GM19372 (cell line): ENCODE results near the gene RXRB.

Experiments
- ATAC-seq: cut with Tn5 transposase; IDR thresholded peaks from one replicate; pipeline ENCODE4 v1.9.1; 2021; ENCODE audit warnings: mild to moderate bottlenecking, low read depth, moderate library complexity; ENCODE audit not compliant: unreplicated experiment

The RXRB gene

DNA sequence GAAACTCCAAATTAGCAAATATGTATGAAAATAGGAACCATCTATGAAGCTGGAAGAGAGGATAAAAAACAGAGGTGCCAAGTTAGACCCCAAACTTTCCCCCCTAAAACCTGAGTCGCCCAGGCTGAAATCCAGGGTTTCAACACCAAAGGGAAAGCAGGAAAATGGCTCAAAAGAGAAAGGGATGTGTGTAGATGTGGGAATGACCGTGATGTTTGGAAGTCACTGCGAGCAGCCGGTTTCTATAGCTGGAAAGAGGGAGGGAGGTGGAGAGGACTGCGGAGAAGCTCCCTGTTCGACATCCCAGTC is 12.3 kb upstream of the RXRB start:
- no peak for ATAC-seq

DNA sequence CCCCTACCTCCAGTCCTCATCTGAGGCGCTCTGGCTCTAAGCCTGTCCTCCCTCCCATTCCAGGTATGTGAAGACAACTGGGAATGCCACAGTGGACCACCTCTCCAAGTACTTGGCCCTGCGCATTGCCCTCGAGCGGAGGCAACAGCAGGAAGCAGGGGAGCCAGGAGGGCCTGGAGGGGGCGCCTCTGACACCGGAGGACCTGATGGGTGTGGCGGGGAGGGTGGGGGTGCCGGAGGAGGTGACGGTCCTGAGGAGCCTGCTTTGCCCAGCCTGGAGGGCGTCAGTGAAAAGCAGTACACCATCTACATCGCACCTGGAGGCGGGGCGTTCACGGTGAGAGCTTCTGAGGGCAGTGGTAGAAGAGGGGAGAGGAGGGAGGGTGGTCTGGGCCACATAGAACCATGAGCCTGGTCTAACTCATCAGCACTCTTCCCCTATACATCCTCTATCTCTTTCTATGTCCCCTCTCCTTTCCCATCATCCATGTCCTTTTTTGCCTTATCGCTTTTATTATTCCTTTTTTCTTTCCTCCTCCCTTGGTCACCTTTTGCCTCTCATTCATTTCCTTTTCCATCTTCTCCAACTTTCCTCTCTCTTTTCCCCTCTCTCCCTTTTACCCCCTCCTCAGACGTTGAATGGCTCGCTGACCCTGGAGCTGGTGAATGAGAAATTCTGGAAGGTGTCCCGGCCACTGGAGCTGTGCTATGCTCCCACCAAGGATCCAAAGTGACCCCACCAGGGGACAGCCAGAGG is 11.4 kb upstream of the RXRB start:
- ATAC-seq: no peak

DNA sequence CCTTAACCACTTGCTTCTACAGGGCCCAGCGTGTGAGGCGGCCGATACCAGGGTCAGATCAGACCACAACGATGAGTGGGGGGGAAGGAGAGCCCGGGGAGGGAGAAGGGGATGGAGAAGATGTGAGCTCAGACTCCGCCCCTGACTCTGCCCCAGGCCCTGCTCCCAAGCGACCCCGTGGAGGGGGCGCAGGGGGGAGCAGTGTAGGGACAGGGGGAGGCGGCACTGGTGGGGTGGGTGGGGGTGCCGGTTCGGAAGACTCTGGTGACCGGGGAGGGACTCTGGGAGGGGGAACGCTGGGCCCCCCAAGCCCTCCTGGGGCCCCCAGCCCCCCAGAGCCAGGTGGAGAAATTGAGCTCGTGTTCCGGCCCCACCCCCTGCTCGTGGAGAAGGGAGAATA is 10.7 kb upstream of the RXRB start:
- no peak for ATAC-seq

GRCh38 chr6:33209856-33210255 is 9.4 kb upstream of the RXRB start:
- no peak for ATAC-seq

GRCh38 chr6:33208091-33208967 is 7.9 kb upstream of the RXRB start, which contains the start of gene RING1:
Gene RING1 (plus strand): TSS chr6:33208500. CDS start chr6:33208823, 323 bp downstream.
- peak; percentile 61 for ATAC-seq

DNA sequence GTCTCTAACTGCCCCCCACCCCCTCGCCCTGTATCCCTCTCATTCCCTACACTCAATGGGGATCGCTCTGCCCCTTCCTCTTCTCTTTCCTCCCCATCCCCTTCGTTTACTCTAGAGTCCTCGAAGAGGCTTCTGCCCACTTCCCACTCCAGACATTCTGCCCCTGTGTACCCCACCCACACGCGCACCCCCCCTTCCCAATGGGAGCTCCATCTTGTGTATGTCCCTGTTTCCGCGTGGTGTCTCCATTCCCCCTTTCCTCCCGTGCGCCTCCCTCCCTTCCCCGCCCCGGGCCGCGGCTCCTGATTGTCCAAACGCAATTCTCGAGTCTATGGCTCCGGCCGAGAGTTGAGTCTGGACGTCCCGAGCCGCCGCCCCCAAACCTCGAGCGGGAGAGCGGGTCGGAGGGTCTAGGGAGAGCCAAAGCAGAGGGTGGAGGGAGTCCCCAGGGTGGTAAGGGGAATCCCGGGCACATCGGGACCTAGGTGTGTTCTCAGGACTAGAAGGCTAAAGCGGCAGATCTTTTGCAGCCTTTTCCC is 7.2 kb upstream of the RXRB start:
- no peak for ATAC-seq

- ATAC-seq: no peak
These were observed 6.5 kb upstream of the RXRB start for GRCh38 chr6:33206864-33207551.

DNA sequence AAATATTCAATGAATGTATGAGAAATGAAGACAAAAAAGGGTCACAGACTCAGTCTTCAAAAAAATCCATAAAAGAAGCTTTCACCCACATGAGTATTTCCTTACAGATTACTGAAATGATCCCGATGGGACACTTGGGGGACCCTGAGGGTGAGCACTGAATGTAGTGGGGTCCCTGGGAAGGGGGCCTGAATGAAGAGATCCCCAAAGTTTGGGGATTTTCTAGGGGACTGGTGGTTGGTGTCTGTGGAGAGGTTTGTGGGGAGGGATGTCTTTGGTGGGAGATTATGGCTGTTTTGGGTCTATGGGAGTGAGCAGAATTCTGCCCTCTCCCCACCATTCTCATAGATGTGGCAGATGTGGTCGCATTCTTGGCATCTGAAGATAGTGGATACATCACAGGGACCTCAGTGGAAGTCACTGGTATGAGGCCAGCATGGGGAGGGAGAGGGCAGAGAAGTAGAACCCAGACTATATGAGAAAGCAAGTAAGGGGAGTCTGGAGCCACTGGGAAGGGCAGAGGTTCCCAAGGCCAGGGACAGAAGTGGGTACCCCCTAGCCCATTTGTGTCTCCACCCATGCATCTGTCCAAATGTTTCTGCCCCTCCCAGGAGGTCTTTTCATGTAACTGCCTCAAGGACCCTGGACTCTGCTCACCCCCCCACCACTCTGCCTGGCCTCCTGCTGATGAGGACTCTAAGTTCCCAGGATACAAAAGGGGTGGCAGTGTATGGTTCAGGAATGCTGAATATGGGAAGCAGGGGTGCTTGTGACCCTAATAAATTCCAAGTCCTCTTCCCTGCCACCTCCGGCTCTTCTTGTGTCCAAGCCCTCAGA is 5.8 kb upstream of the RXRB start:
- ATAC-seq: no peak

DNA sequence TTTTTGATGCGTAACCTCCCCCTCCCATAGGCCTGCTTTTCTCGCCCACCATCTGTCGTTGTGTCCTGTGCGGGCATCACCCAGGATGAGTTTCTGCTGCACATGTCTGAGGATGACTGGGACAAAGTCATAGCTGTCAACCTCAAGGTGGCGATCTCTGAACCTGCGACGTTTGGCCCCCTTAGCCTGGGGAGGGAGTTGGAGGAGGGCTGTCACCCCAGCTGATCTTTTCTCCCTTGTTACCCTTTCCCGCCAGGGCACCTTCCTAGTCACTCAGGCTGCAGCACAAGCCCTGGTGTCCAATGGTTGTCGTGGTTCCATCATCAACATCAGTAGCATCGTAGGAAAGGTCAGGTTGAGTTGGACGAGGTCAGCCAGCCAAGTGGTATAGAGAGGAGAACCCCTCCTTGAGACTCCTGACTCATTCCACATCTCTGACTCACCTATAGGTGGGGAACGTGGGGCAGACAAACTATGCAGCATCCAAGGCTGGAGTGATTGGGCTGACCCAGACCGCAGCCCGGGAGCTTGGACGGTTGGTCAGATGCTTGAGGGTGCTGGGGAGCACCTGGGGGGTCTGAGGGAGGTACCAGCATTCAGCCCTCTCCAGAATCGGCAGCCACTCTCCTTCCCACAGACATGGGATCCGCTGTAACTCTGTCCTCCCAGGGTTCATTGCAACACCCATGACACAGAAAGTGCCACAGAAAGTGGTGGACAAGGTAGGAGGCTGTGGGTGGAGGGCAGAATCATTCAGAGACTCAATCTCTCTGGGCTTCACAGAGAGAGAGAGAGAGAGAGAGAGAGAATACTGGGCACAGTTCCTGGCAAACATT is 4.9 kb upstream of the RXRB start:
- no peak for ATAC-seq

GRCh38 chr6:33204415-33205190 is 4.1 kb upstream of the RXRB start, which contains the start of gene HSD17B8:
Gene HSD17B8 (plus strand): TSS chr6:33204655. CDS start chr6:33204669, 14 bp downstream.
- no peak for ATAC-seq

DNA sequence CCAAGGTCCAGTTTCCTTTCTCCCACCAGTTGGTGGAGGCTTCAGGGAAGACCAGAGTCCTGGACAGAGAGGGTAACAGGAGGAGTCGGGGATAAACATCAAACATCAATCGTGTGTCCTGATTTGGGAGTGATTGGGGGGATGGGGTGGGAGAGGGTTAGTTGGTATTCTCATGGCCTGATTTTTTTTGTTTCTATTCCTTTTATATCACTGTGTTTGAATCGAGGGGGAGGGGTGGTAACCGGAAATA is 3.6 kb upstream of the RXRB start:
- no peak for ATAC-seq

GRCh38 chr6:33203443-33204164 is 3.1 kb upstream of the RXRB start:
- ATAC-seq: no peak

DNA sequence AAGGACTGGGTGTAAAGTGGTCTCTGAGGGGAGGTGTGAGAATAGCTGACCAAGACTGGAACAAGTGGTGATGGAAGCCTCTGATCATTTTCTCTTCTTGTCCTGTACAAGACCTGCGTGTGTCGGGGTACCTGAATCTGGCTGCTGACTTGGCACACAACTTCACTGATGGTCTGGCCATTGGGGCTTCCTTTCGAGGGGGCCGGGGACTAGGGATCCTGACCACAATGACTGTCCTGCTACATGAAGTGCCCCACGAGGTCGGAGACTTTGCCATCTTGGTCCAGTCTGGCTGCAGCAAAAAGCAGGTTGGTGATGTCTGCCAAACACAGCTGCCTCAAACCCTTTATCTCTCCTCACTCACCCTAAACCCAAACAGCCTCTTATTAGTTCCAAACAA is 2.3 kb upstream of the RXRB start:
- no peak for ATAC-seq

DNA sequence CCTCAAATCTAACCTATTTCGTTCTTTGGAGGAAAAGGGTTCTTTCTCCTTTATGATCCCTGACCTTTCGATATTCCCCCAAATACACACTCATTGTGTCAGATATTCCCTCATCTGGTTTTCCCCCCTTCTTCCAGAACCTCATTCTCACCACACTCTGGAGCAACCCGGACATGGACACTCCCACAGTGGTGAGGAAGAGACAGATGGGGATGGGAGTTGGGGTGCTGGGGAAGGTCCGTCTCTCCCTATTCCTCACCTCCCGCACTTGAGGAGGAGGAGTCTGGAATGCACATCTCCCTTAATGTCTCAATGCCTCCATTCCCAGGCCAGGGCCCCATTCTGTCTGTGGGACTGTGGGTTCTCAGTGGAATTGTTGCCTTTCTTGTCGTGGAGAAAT is 1.5 kb upstream of the RXRB start:
- ATAC-seq: no peak

DNA sequence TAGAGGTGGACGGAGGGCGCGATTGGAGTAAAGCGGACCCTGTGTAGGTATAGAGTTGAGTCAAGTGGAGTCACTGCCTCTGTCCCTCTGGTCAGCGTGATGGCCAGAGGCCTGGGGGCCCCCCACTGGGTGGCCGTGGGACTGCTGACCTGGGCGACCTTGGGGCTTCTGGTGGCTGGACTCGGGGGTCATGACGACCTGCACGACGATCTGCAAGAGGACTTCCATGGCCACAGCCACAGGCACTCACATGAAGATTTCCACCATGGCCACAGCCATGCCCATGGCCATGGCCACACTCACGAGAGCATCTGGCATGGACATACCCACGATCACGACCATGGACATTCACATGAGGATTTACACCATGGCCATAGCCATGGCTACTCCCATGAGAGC is 681 bp upstream of the RXRB start:
- no peak for ATAC-seq

- ATAC-seq: peak; percentile 18
These were observed 712 bp downstream of the RXRB start for GRCh38 chr6:33199687-33200218.

GRCh38 chr6:33198853-33199436 is 1.5 kb downstream of the RXRB start:
- ATAC-seq: no peak
